Pulmonary artery endothelial cell (primary cell): Measurements from ENCODE around the gene DIPK2B. TPM values are rescaled to one million over a fixed set of nuclear protein-coding genes. Genes with fewer than 3 reads are reported as not detected.

Source experiments
- DNase-seq: peaks from one replicate; pipeline ENCODE4 v3.0.0-alpha.2; 2011; ENCODE audit warnings: low read depth, low spot score
- total RNA-seq: library from RNA; depleted of rRNA; stranded (reverse); fragments of >200 nt; gene quantifications from 2 replicates; pipeline ENCODE4 v1.2.3, GENCODE V29; 2014

The DIPK2B gene
- 3.6 and 3.7 TPM in 2 replicates for total RNA-seq

- DNase-seq, result no peak
Measured at GRCh38 chrX:45200741-45201234, at the start of gene DIPK2B. Gene DIPK2B (minus strand): TSS chrX:45200876. CDS start chrX:45200826, 50 bp downstream.

GRCh38 chrX:45240301-45240700, 39.6 kb upstream of the DIPK2B start:
- no peak for DNase-seq

- no peak for DNase-seq
Measured at GRCh38 chrX:45238489-45238888, 37.8 kb upstream of the DIPK2B start.

- DNase-seq, result no peak
Measured at GRCh38 chrX:45233531-45233930, 32.9 kb upstream of the DIPK2B start.

GRCh38 chrX:45232139-45232538, 31.5 kb upstream of the DIPK2B start:
- no peak for DNase-seq

- no peak for DNase-seq
Measured at GRCh38 chrX:45230410-45230809, 29.7 kb upstream of the DIPK2B start.

- DNase-seq, result no peak
Measured at GRCh38 chrX:45229348-45229747, 28.7 kb upstream of the DIPK2B start.

GRCh38 chrX:45228126-45228525, 27.4 kb upstream of the DIPK2B start:
- DNase-seq, result no peak

- no peak for DNase-seq
Measured at GRCh38 chrX:45208121-45208856, 7.6 kb upstream of the DIPK2B start.

GRCh38 chrX:45202171-45202570, 1.5 kb upstream of the DIPK2B start:
- no peak for DNase-seq

- DNase-seq, result no peak
Measured at GRCh38 chrX:45198706-45199105, 2.0 kb downstream of the DIPK2B start.

- peak; percentile 64 for DNase-seq
Measured at GRCh38 chrX:45198301-45198700, 2.4 kb downstream of the DIPK2B start.

GRCh38 chrX:45196701-45197100, 4.0 kb downstream of the DIPK2B start:
- DNase-seq, result peak; percentile 70

- DNase-seq, result no peak
Measured at GRCh38 chrX:45191820-45192409, 8.8 kb downstream of the DIPK2B start.

- no peak for DNase-seq
Measured at GRCh38 chrX:45191383-45191782, 9.3 kb downstream of the DIPK2B start.

- no peak for DNase-seq
Measured at GRCh38 chrX:45187731-45188130, 12.9 kb downstream of the DIPK2B start.

- no peak for DNase-seq
Measured at GRCh38 chrX:45186643-45187026, 14.0 kb downstream of the DIPK2B start.

GRCh38 chrX:45184211-45184610, 16.5 kb downstream of the DIPK2B start:
- DNase-seq, result no peak

GRCh38 chrX:45172890-45173289, 27.8 kb downstream of the DIPK2B start:
- no peak for DNase-seq

- no peak for DNase-seq
Measured at GRCh38 chrX:45166781-45167180, 33.9 kb downstream of the DIPK2B start.

GRCh38 chrX:45165726-45166125, 35.0 kb downstream of the DIPK2B start:
- DNase-seq, result no peak

GRCh38 chrX:45164995-45165394, 35.7 kb downstream of the DIPK2B start:
- DNase-seq, result no peak

- DNase-seq, result no peak
Measured at GRCh38 chrX:45164021-45164621, 36.6 kb downstream of the DIPK2B start.
